ENCODE measurements around the gene OFD1.

The OFD1 gene

GRCh38 chrX:13734278-13735172 is at the start of gene OFD1, which contains the start of gene TRAPPC2:
Gene OFD1 (plus strand): TSS chrX:13734748. CDS start chrX:13735072, 324 bp downstream.
Gene TRAPPC2 (minus strand): TSS chrX:13734620. CDS start chrX:13719963, 14,657 bp downstream.
- Mint-ChIP-seq H3K27ac (peak within 1 kb of the TSS; percentile 97), H3K27me3 (no peaks in the 10 kb centered on the region), H3K36me3 (peaks cover 41% of the 10 kb centered on the region), H3K9me3 (peaks cover 2% of the 10 kb centered on the region), H3K4me3 (peak within 1 kb of the TSS; percentile 99), H3K4me1 (peaks cover 54% of the 10 kb centered on the region)
- DNase-seq: peak; percentile 94
- CTCF ChIA-PET: interaction anchor here (0.8 to 1.2 kb wide), 2 partner anchors 12 kb away, joined by 3 read pairs; no protein-coding TSS in a partner anchor

GRCh38 chrX:13685126-13685763 is 49.3 kb upstream of the OFD1 start:
- H3K4me3 Mint-ChIP-seq: no peak overlapping the region

GRCh38 chrX:13687203-13687602 is 47.3 kb upstream of the OFD1 start:
- Mint-ChIP-seq H3K9me3 (no peaks in the 10 kb centered on the region), H3K36me3 (peaks cover 3% of the 10 kb centered on the region), H3K27ac (no peak overlapping the region), H3K4me1 (peaks cover 29% of the 10 kb centered on the region), H3K4me3 (no peak overlapping the region), H3K27me3 (no peaks in the 10 kb centered on the region)
- CTCF ChIA-PET: interaction anchor here (1.0 to 1.3 kb wide), 2 partner anchors 28 to 180 kb away, joined by 3 read pairs; no protein-coding TSS in a partner anchor
- DNase-seq: no peak

More at GRCh38 chrX:13685126-13685763, 49.3 kb upstream of the OFD1 start:
- no peaks in the 10 kb centered on the region for H3K36me3 Mint-ChIP-seq
- no peak for DNase-seq
- H3K9me3 Mint-ChIP-seq: no peaks in the 10 kb centered on the region
- H3K4me1 Mint-ChIP-seq: peaks cover 18% of the 10 kb centered on the region
- no peak overlapping the region for H3K27ac Mint-ChIP-seq
- no peaks in the 10 kb centered on the region for H3K27me3 Mint-ChIP-seq
- CTCF ChIA-PET: no interaction called here

GRCh38 chrX:13688384-13688957 is 46.1 kb upstream of the OFD1 start:
- no peaks in the 10 kb centered on the region for H3K9me3 Mint-ChIP-seq

GRCh38 chrX:13688958-13689740 is 45.4 kb upstream of the OFD1 start, which contains the start of gene RAB9A:
Gene RAB9A (plus strand): TSS chrX:13689128. CDS start chrX:13708747, 19,619 bp downstream.
- Mint-ChIP-seq H3K4me1 (peaks cover 48% of the 10 kb centered on the region), H3K27ac (peak within 1 kb of the TSS; percentile 88), H3K36me3 (peaks cover 4% of the 10 kb centered on the region), H3K9me3 (no peaks in the 10 kb centered on the region), H3K4me3 (peak within 1 kb of the TSS; percentile 86), H3K27me3 (no peaks in the 10 kb centered on the region)
- peak; percentile 82 for DNase-seq
- CTCF ChIA-PET: interaction anchor here (1.5 kb wide), 1 partner anchor 20 kb away, joined by 5 read pairs; no protein-coding TSS in a partner anchor

More at GRCh38 chrX:13688384-13688957, 46.1 kb upstream of the OFD1 start:
- no peaks in the 10 kb centered on the region for H3K27me3 Mint-ChIP-seq
- peaks cover 42% of the 10 kb centered on the region for H3K4me1 Mint-ChIP-seq
- H3K4me3 Mint-ChIP-seq: peak overlapping the region; percentile 86
- H3K27ac Mint-ChIP-seq: peak overlapping the region; percentile 88
- no peak for DNase-seq
- CTCF ChIA-PET: interaction anchor here (1.0 to 1.5 kb wide), 4 partner anchors 19 to 181 kb away, joined by 3 to 5 read pairs (median 3); no protein-coding TSS in a partner anchor
- H3K36me3 Mint-ChIP-seq: peaks cover 4% of the 10 kb centered on the region

GRCh38 chrX:13689741-13690211 is 44.8 kb upstream of the OFD1 start:
- Mint-ChIP-seq H3K9me3 (no peaks in the 10 kb centered on the region), H3K4me3 (peak overlapping the region; percentile 86), H3K27me3 (no peaks in the 10 kb centered on the region), H3K36me3 (peaks cover 4% of the 10 kb centered on the region), H3K27ac (peak overlapping the region; percentile 88), H3K4me1 (peaks cover 54% of the 10 kb centered on the region)
- DNase-seq: no peak
- CTCF ChIA-PET: interaction anchor here (1.5 kb wide), 1 partner anchor 20 kb away, joined by 5 read pairs; no protein-coding TSS in a partner anchor

GRCh38 chrX:13690836-13691235 is 43.7 kb upstream of the OFD1 start:
- Mint-ChIP-seq H3K27me3 (no peaks in the 10 kb centered on the region), H3K36me3 (peaks cover 4% of the 10 kb centered on the region), H3K4me1 (peaks cover 60% of the 10 kb centered on the region), H3K27ac (no peak overlapping the region), H3K4me3 (no peak overlapping the region), H3K9me3 (no peaks in the 10 kb centered on the region)
- peak; percentile 22 for DNase-seq
- CTCF ChIA-PET: no interaction called here

GRCh38 chrX:13691841-13692371 is 42.6 kb upstream of the OFD1 start:
- no peaks in the 10 kb centered on the region for H3K9me3 Mint-ChIP-seq
- no peak overlapping the region for H3K4me3 Mint-ChIP-seq
- H3K27ac Mint-ChIP-seq: no peak overlapping the region
- DNase-seq: no peak
- peaks cover 60% of the 10 kb centered on the region for H3K4me1 Mint-ChIP-seq
- peaks cover 4% of the 10 kb centered on the region for H3K36me3 Mint-ChIP-seq
- CTCF ChIA-PET: no interaction called here
- no peaks in the 10 kb centered on the region for H3K27me3 Mint-ChIP-seq

GRCh38 chrX:13692771-13693231 is 41.7 kb upstream of the OFD1 start:
- no peak for DNase-seq
- H3K4me3 Mint-ChIP-seq: no peak overlapping the region
- H3K9me3 Mint-ChIP-seq: no peaks in the 10 kb centered on the region
- peaks cover 56% of the 10 kb centered on the region for H3K4me1 Mint-ChIP-seq
- H3K36me3 Mint-ChIP-seq: peaks cover 8% of the 10 kb centered on the region
- CTCF ChIA-PET: no interaction called here
- peak overlapping the region; percentile 35 for H3K27ac Mint-ChIP-seq
- H3K27me3 Mint-ChIP-seq: no peaks in the 10 kb centered on the region

- H3K9me3 Mint-ChIP-seq: no peaks in the 10 kb centered on the region
- CTCF ChIA-PET: no interaction called here
- DNase-seq: no peak
- H3K27me3 Mint-ChIP-seq: no peaks in the 10 kb centered on the region
- H3K36me3 Mint-ChIP-seq: peaks cover 8% of the 10 kb centered on the region
- no peak overlapping the region for H3K4me3 Mint-ChIP-seq
- H3K27ac Mint-ChIP-seq: no peak overlapping the region
- peaks cover 50% of the 10 kb centered on the region for H3K4me1 Mint-ChIP-seq
Measured at GRCh38 chrX:13693341-13693961, 41.1 kb upstream of the OFD1 start.

GRCh38 chrX:13694359-13694758 is 40.2 kb upstream of the OFD1 start:
- H3K4me3 Mint-ChIP-seq: no peak overlapping the region
- no peaks in the 10 kb centered on the region for H3K9me3 Mint-ChIP-seq
- peaks cover 48% of the 10 kb centered on the region for H3K4me1 Mint-ChIP-seq
- CTCF ChIA-PET: no interaction called here
- DNase-seq: no peak
- H3K27ac Mint-ChIP-seq: no peak overlapping the region
- H3K27me3 Mint-ChIP-seq: no peaks in the 10 kb centered on the region
- peaks cover 8% of the 10 kb centered on the region for H3K36me3 Mint-ChIP-seq

GRCh38 chrX:13694983-13695382 is 39.6 kb upstream of the OFD1 start:
- Mint-ChIP-seq H3K4me1 (peaks cover 46% of the 10 kb centered on the region), H3K36me3 (peaks cover 8% of the 10 kb centered on the region), H3K9me3 (no peaks in the 10 kb centered on the region), H3K27ac (no peak overlapping the region), H3K4me3 (no peak overlapping the region), H3K27me3 (no peaks in the 10 kb centered on the region)
- DNase-seq: no peak
- CTCF ChIA-PET: no interaction called here
